CD4-positive, alpha-beta T cell treated with Interleukin-6 for 4 hours (primary cell): ENCODE results near the gene EIF5A2.
A peak's percentile ranks its signal among the peaks of the same experiment; 100 is the strongest.
"Not testable (repeated sequence)": the region's sequence is repeated elsewhere in the genome, so short reads cannot be mapped to it uniquely, and the experiment has no call there.

Experiments used
- DNase-seq: peaks from one replicate; pipeline ENCODE4 v3.0.0-alpha.2; 2020; ENCODE audit warnings: mixed read lengths

Gene EIF5A2

GRCh38 chr3:170908235-170909116 is at the start of gene EIF5A2:
Gene EIF5A2 (minus strand): TSS chr3:170908637. CDS start chr3:170907806, 831 bp downstream.
- DNase-seq = peak; percentile 96

- DNase-seq = no peak
Observed at GRCh38 chr3:170956647-170957046, 48.2 kb upstream of the EIF5A2 start.

- DNase-seq = no peak
Observed at GRCh38 chr3:170953736-170954135, 45.3 kb upstream of the EIF5A2 start.

GRCh38 chr3:170953229-170953628 is 44.8 kb upstream of the EIF5A2 start:
- no peak for DNase-seq

GRCh38 chr3:170949211-170949610 is 40.8 kb upstream of the EIF5A2 start:
- no peak for DNase-seq

GRCh38 chr3:170947018-170947769 is 38.8 kb upstream of the EIF5A2 start:
- DNase-seq = no peak

GRCh38 chr3:170942011-170942410 is 33.6 kb upstream of the EIF5A2 start:
- DNase-seq = no peak

GRCh38 chr3:170941551-170941950 is 33.1 kb upstream of the EIF5A2 start:
- DNase-seq = no peak

- DNase-seq = not testable (repeated sequence)
Observed at GRCh38 chr3:170933039-170933438, 24.6 kb upstream of the EIF5A2 start.

GRCh38 chr3:170923553-170923952 is 15.1 kb upstream of the EIF5A2 start:
- not testable (repeated sequence) for DNase-seq

- no peak for DNase-seq
Observed at GRCh38 chr3:170918715-170919114, 10.3 kb upstream of the EIF5A2 start.

GRCh38 chr3:170914690-170915089 is 6.3 kb upstream of the EIF5A2 start:
- DNase-seq = no peak

- no peak for DNase-seq
Observed at GRCh38 chr3:170914212-170914611, 5.8 kb upstream of the EIF5A2 start.

GRCh38 chr3:170911051-170911450 is 2.6 kb upstream of the EIF5A2 start:
- DNase-seq = no peak

- no peak for DNase-seq
Observed at GRCh38 chr3:170910542-170910941, 2.1 kb upstream of the EIF5A2 start.

GRCh38 chr3:170909129-170909903 is 879 bp upstream of the EIF5A2 start:
- DNase-seq = no peak

GRCh38 chr3:170907637-170908234 is 701 bp downstream of the EIF5A2 start:
- no peak for DNase-seq

- DNase-seq = no peak
Observed at GRCh38 chr3:170905862-170906261, 2.6 kb downstream of the EIF5A2 start.

GRCh38 chr3:170903123-170903522 is 5.3 kb downstream of the EIF5A2 start:
- no peak for DNase-seq

GRCh38 chr3:170899455-170899854 is 9.0 kb downstream of the EIF5A2 start:
- DNase-seq = no peak

- DNase-seq = no peak
Observed at GRCh38 chr3:170897978-170898377, 10.5 kb downstream of the EIF5A2 start.

- DNase-seq = not testable (repeated sequence)
Observed at GRCh38 chr3:170897199-170897598, 11.2 kb downstream of the EIF5A2 start.

GRCh38 chr3:170896781-170897180 is 11.7 kb downstream of the EIF5A2 start:
- DNase-seq = no peak
